Heart left ventricle (tissue), 16 donors: ENCODE measurements around the gene TBC1D21. TPM values are rescaled to one million over a fixed set of nuclear protein-coding genes. Genes with fewer than 3 reads are reported as not detected.

Experiments used
- ATAC-seq, 4 donors: fragments of 200-7000 bp; cut with Tn5 transposase; one replicate each; pipeline ENCODE4 v1.9.1; 2020 to 2022; ENCODE audit warnings: moderate library complexity in 4 of 4, mild to moderate bottlenecking in 3 of 4, moderate number of reproducible peaks in 1 of 4
- DNase-seq, 5 donors: peaks; one replicate each; pipeline ENCODE4 v3.0.0-alpha.2; 2020
- H3K27ac ChIP-seq, 12 donors: fragments of 200-600 bp; sonication (generic) in 4 of 12; one replicate each; pipeline versions ENCODE4 v1.5.0 to v1.8.0; 2016 to 2022; ENCODE audit warnings: mild to moderate bottlenecking in 2 of 12
- H3K27me3 ChIP-seq, 9 donors: fragments of 200-600 bp; sonication (generic) in 2 of 9; one replicate each; pipeline versions ENCODE4 v1.5.1 to v1.8.0; 2016 to 2022; ENCODE audit warnings: mild to moderate bottlenecking in 3 of 9
- H3K36me3 ChIP-seq, 9 donors: fragments of 200-600 bp; sonication (generic) in 2 of 9; one replicate each; pipeline versions ENCODE4 v1.5.0 to v1.8.0; 2018 to 2022; ENCODE audit warnings: mild to moderate bottlenecking in 2 of 9
- H3K4me1 ChIP-seq, 12 donors: fragments of 200-600 bp; sonication (generic) in 4 of 12; one replicate each; pipeline versions ENCODE4 v1.5.0 to v1.8.0; 2016 to 2022; ENCODE audit warnings: mild to moderate bottlenecking in 3 of 12
- H3K4me3 ChIP-seq, 12 donors: fragments of 200-600 bp; sonication (generic) in 4 of 12; one replicate each; pipeline versions ENCODE4 v1.5.0 to v1.8.0; 2017 to 2022; ENCODE audit warnings: mild to moderate bottlenecking in 9 of 12, moderate library complexity in 4 of 12
- H3K9me3 ChIP-seq, 12 donors: fragments of 200-600 bp; sonication (generic) in 4 of 12; one replicate each; pipeline versions ENCODE4 v1.5.0 to v1.8.0; 2016 to 2022; ENCODE audit warnings: mild to moderate bottlenecking in 1 of 12
- CTCF ChIP-seq, 12 donors: fragments of 200-600 bp; sonication (generic) in 4 of 12; IDR thresholded peaks; one replicate each; pipeline versions ENCODE4 v1.5.0 to v1.8.0; 2018 to 2022; ENCODE audit warnings: antibody characterized with exemption in 12 of 12, mild to moderate bottlenecking in 5 of 12
- POLR2A ChIP-seq, 2 donors: fragments of 450-650 bp; IDR thresholded peaks; one replicate each; pipeline ENCODE4 v1.6.1; 2017; ENCODE audit warnings: antibody characterized with exemption in 2 of 2, mild to moderate bottlenecking in 2 of 2, moderate library complexity in 2 of 2
- WGBS, 4 donors: extraction: QIAGEN DNeasy Blood & Tissue Kit in 2 of 4; methylation state at CpG; one replicate each; pipeline versions ENCODE4 v1.1.5 to v1.1.7; 2013 to 2018; 5-methylcytosine and 5-hydroxymethylcytosine counted together
- intact Hi-C, 10 donors: fragments of 100-400 bp; cut with DNase I; formaldehyde crosslinking; loops; one replicate each; pipeline versions ENCODE4 v1.11.1 to v1.14.2; 2022
- polyA plus RNA-seq, 2 donors: library from polyadenylated mRNA; stranded (reverse); fragments of 200-250 nt; gene quantifications; one replicate each; pipeline ENCODE4 v1.2.3, GENCODE V29; 2013
- total RNA-seq, 9 donors: library from RNA; depleted of rRNA in 2 of 9; stranded (reverse); fragments of >200 nt in 2 of 9; fragmentation: NEBNext Ultra II Directional in 3 of 9; extraction: Animal tissue kit (Norgen Biotek cat#: 25700) in 3 of 9; gene quantifications; one replicate each; pipeline versions ENCODE4 v1.1.0 to v1.2.4, GENCODE V29; 2016 to 2023
- donor health status: ischemic (EF 13 %, LVEDD 7.1; RV severe dilation, severe dysfunction).
- donor health status: healthy with polysubstance abuse.
- donor health status: DM: no; HTN: yes; CAD: no.
- donor health status: DM: no; HTN: no; CAD: no.
- donor health status: ischemic (EF 25% LVEDD 6.9; RV normal size, moderate dysfunction).
- donor health status: ischemic (EF 25% LVEDD 5.7; RV mildly dilated, moderate dysfunction).
- donor health status: healthy.
- donor health status: DM: yes; HTN: yes; CAD: no.
- donor health status: ischemic (EF 35%, LVEDD 5.7; RV mildly dilated, moderate dysfunction).
- donor health status: nonischemic (EF 11% LVEDD 7.7; RV severe dilation, severe dysfunction).
- donor health status: DM: yes; HTN: yes; CAD: no.
- donor health status: PGD.
- donor health status: ischemic (EF 29% LVEDD 5.4; RV normal size, mild dysfunction).
- donor health status: nonischemic (EF 23%, LVEDD 6.1; RV moderate dilation, normal function).

TBC1D21 gene
- total and polyA plus RNA-seq, 11 donors = not detected

- 87 to 91% (median 89%) methylated on average over 5 to 10 of the region's 10 CpGs for WGBS, 4 donors
- intact Hi-C loops = no loop called here
These were observed 9.5 kb downstream of the TBC1D21 start for GRCh38 chr15:73882761-73883419.

GRCh38 chr15:73884159-73884558 is 10.8 kb downstream of the TBC1D21 start:
- peaks cover 0 to 11% (median 0%) of the 10 kb centered on the region in 9 donors for H3K27me3 ChIP-seq
- H3K9me3 ChIP-seq = no peaks in the 10 kb centered on the region
- no peak for DNase-seq
- no peak overlapping the region for H3K4me3 ChIP-seq
- no peaks in the 10 kb centered on the region for H3K36me3 ChIP-seq
- no peak overlapping the region for H3K27ac ChIP-seq
- 43 to 73% (median 65%) methylated on average over 2 to 3 of the region's 3 CpGs for WGBS, 4 donors
- TF ChIP-seq POLR2A (IDR thresholded peaks at IDR 0.05) (no peak), CTCF (IDR thresholded peaks at IDR 0.05) (no peak)
- H3K4me1 ChIP-seq = peaks cover 0 to 2% (median 0%) of the 10 kb centered on the region in 12 donors
- ATAC-seq = no peak
- intact Hi-C loops = no loop called here

More at GRCh38 chr15:73882761-73883419, 9.5 kb downstream of the TBC1D21 start:
- DNase-seq (no peak), ATAC-seq (no peak)
- peaks cover 0 to 11% (median 0%) of the 10 kb centered on the region in 9 donors for H3K27me3 ChIP-seq
- no peaks in the 10 kb centered on the region for H3K36me3 ChIP-seq
- H3K4me3 ChIP-seq = no peak overlapping the region
- TF ChIP-seq POLR2A (IDR thresholded peaks at IDR 0.05) (no peak), CTCF (IDR thresholded peaks at IDR 0.05) (no peak)
- no peaks in the 10 kb centered on the region for H3K9me3 ChIP-seq
- no peak overlapping the region for H3K27ac ChIP-seq
- H3K4me1 ChIP-seq = no peaks in the 10 kb centered on the region

GRCh38 chr15:73885954-73886700 is 12.8 kb downstream of the TBC1D21 start:
- no peak for TF ChIP-seq CTCF (IDR thresholded peaks at IDR 0.05)
- no peak for TF ChIP-seq POLR2A (IDR thresholded peaks at IDR 0.05)
- DNase-seq (no peak), ATAC-seq (no peak)
- Histone ChIP-seq H3K27ac (no peak overlapping the region), H3K4me1 (peaks cover 0 to 3% (median 0%) of the 10 kb centered on the region in 12 donors), H3K9me3 (no peaks in the 10 kb centered on the region), H3K4me3 (no peak overlapping the region), H3K27me3 (peaks cover 0 to 11% (median 0%) of the 10 kb centered on the region in 9 donors), H3K36me3 (no peaks in the 10 kb centered on the region)
- intact Hi-C loops = no loop called here
- 85 to 89% (median 88%) methylated on average over 5 to 9 of the region's 9 CpGs for WGBS, 4 donors

GRCh38 chr15:73886717-73887345 is 13.5 kb downstream of the TBC1D21 start:
- ATAC-seq (no peak), DNase-seq (no peak)
- no peak overlapping the region for H3K27ac ChIP-seq
- WGBS, 4 donors = 85 to 96% (median 87%) methylated on average over 5 of the region's 5 CpGs
- peaks cover 0 to 3% (median 0%) of the 10 kb centered on the region in 12 donors for H3K4me1 ChIP-seq
- intact Hi-C loops = no loop called here
- no peaks in the 10 kb centered on the region for H3K36me3 ChIP-seq
- TF ChIP-seq POLR2A (IDR thresholded peaks at IDR 0.05) = no peak
- no peak for TF ChIP-seq CTCF (IDR thresholded peaks at IDR 0.05)
- H3K4me3 ChIP-seq = no peak overlapping the region
- peaks cover 0 to 8% (median 0%) of the 10 kb centered on the region in 9 donors for H3K27me3 ChIP-seq
- peaks cover 0 to under 1% (median 0%) of the 10 kb centered on the region in 12 donors for H3K9me3 ChIP-seq
